ENCODE data around the gene LAMB2. TPM values are rescaled to one million over a fixed set of nuclear protein-coding genes. Genes with fewer than 3 reads are reported as not detected.

The LAMB2 gene
- total RNA-seq, 3 donors from 2014 or later (not counting 1 experiment from before 2014, with no cell fraction given): 0.75 to 1.7 (median 1.2) TPM

- no peak for TF ChIP-seq CTCF (IDR thresholded peaks at IDR 0.05)
- H3K4me1 ChIP-seq (ENCODE audit: control insufficient read depth, insufficient read depth, low read length): peaks cover 17% of the 10 kb centered on the region
- Mint-ChIP-seq H3K36me3 (no peaks in the 10 kb centered on the region), H3K9me3 (no peaks in the 10 kb centered on the region), H3K4me3 (no peak overlapping the region), H3K27ac (no peak overlapping the region), H3K4me1 (peaks cover 10 to 11% of the 10 kb centered on the region in 2 donors), H3K27me3 (ENCODE audit: low read depth in 2 of 2) (peaks cover 0 to 12% of the 10 kb centered on the region in 2 donors)
- H3K36me3 ChIP-seq (ENCODE audit: control insufficient read depth, insufficient read depth, low read length): no peaks in the 10 kb centered on the region
- H3K27ac ChIP-seq (ENCODE audit: low read length): no peak overlapping the region
- no peak for DNase-seq
- H3K4me3 ChIP-seq (ENCODE audit: low read length): no peak overlapping the region
- intact Hi-C loops (cut with micrococcal nuclease): no loop called here
- no peaks in the 10 kb centered on the region for H3K9me3 ChIP-seq (ENCODE audit: control insufficient read depth, insufficient read depth, low read length)
- no peak for ATAC-seq
- 94% methylated on average over 8 of the region's 8 CpGs for WGBS (ENCODE audit: insufficient coverage)
- H3K27me3 ChIP-seq (ENCODE audit: control insufficient read depth, insufficient read depth, low read length): peaks cover 3% of the 10 kb centered on the region
These were observed 42.7 kb upstream of the LAMB2 start for GRCh38 chr3:49175530-49175929.

- Mint-ChIP-seq H3K27ac (no peak overlapping the region), H3K4me3 (no peak overlapping the region), H3K4me1 (peaks cover 10 to 16% of the 10 kb centered on the region in 2 donors), H3K27me3 (ENCODE audit: low read depth in 2 of 2) (peaks cover 0 to 10% of the 10 kb centered on the region in 2 donors), H3K36me3 (no peaks in the 10 kb centered on the region), H3K9me3 (no peaks in the 10 kb centered on the region)
- H3K27ac ChIP-seq (ENCODE audit: low read length): no peak overlapping the region
- WGBS (ENCODE audit: insufficient coverage): 97% methylated on average over 9 of the region's 9 CpGs
- ATAC-seq (no peak), DNase-seq (no peak)
- H3K4me3 ChIP-seq (ENCODE audit: low read length): no peak overlapping the region
- intact Hi-C loops (cut with micrococcal nuclease): no loop called here
- no peaks in the 10 kb centered on the region for H3K36me3 ChIP-seq (ENCODE audit: control insufficient read depth, insufficient read depth, low read length)
- no peak for TF ChIP-seq CTCF (IDR thresholded peaks at IDR 0.05)
- H3K9me3 ChIP-seq (ENCODE audit: control insufficient read depth, insufficient read depth, low read length): no peaks in the 10 kb centered on the region
- H3K4me1 ChIP-seq (ENCODE audit: control insufficient read depth, insufficient read depth, low read length): peaks cover 18% of the 10 kb centered on the region
- H3K27me3 ChIP-seq (ENCODE audit: control insufficient read depth, insufficient read depth, low read length): no peaks in the 10 kb centered on the region
These were observed 41.6 kb upstream of the LAMB2 start for GRCh38 chr3:49174397-49174985.

GRCh38 chr3:49173792-49174170, 40.9 kb upstream of the LAMB2 start:
- peaks cover 10 to 16% of the 10 kb centered on the region in 2 donors for H3K4me1 Mint-ChIP-seq
- H3K27ac Mint-ChIP-seq: no peak overlapping the region

More at GRCh38 chr3:49173792-49174170, 40.9 kb upstream of the LAMB2 start:
- Mint-ChIP-seq H3K36me3 (no peaks in the 10 kb centered on the region), H3K27me3 (ENCODE audit: low read depth in 2 of 2) (peaks cover 0 to 3% of the 10 kb centered on the region in 2 donors), H3K9me3 (no peaks in the 10 kb centered on the region), H3K4me3 (no peak overlapping the region)
- Histone ChIP-seq H3K4me1 (ENCODE audit: control insufficient read depth, insufficient read depth, low read length) (peaks cover 18% of the 10 kb centered on the region), H3K9me3 (ENCODE audit: control insufficient read depth, insufficient read depth, low read length) (no peaks in the 10 kb centered on the region), H3K27me3 (ENCODE audit: control insufficient read depth, insufficient read depth, low read length) (no peaks in the 10 kb centered on the region), H3K36me3 (ENCODE audit: control insufficient read depth, insufficient read depth, low read length) (no peaks in the 10 kb centered on the region), H3K4me3 (ENCODE audit: low read length) (no peak overlapping the region), H3K27ac (ENCODE audit: low read length) (no peak overlapping the region)
- intact Hi-C loops (cut with micrococcal nuclease): no loop called here
- no peak for DNase-seq
- no peak for ATAC-seq
- TF ChIP-seq CTCF (IDR thresholded peaks at IDR 0.05): no peak
- 93% methylated on average over 4 of the region's 4 CpGs for WGBS (ENCODE audit: insufficient coverage)
